Measurements from ENCODE around the gene ARPC1A. TPM values are rescaled to one million over a fixed set of nuclear protein-coding genes. Genes with fewer than 3 reads are reported as not detected.
"Not testable (repeated sequence)": the region's sequence is repeated elsewhere in the genome, so short reads cannot be mapped to it uniquely, and the experiment has no call there.

ARPC1A gene
- 77.9 TPM for polyA plus RNA-seq (2012; ENCODE audit: insufficient read depth, insufficient read length)

- peak; percentile 84 for DNase-seq (ENCODE audit: low read depth, low spot score)
- H3K4me3 ChIP-seq (ENCODE audit: low read length): peak within 1 kb of the TSS; percentile 98
Measured at GRCh38 chr7:99325592-99326407, at the start of gene ARPC1A. TSS of gene ARPC1A (plus strand) at chr7:99325898. CDS start at chr7:99333354, 7,456 bp downstream.

- no peak overlapping the region for H3K4me3 ChIP-seq (ENCODE audit: low read length)
- no peak for DNase-seq (ENCODE audit: low read depth, low spot score)
Measured at GRCh38 chr7:99278180-99278579, 47.5 kb upstream of the ARPC1A start.

GRCh38 chr7:99284165-99284564 is 41.5 kb upstream of the ARPC1A start:
- DNase-seq (ENCODE audit: low read depth, low spot score); H3K4me3 ChIP-seq (ENCODE audit: low read length): not testable (repeated sequence)

GRCh38 chr7:99287779-99288534 is 37.7 kb upstream of the ARPC1A start:
- H3K4me3 ChIP-seq (ENCODE audit: low read length): no peak overlapping the region
- no peak for DNase-seq (ENCODE audit: low read depth, low spot score)

- no peak for DNase-seq (ENCODE audit: low read depth, low spot score)
- no peak overlapping the region for H3K4me3 ChIP-seq (ENCODE audit: low read length)
Measured at GRCh38 chr7:99289185-99289584, 36.5 kb upstream of the ARPC1A start.

GRCh38 chr7:99290148-99290547 is 35.5 kb upstream of the ARPC1A start:
- not testable (repeated sequence) for DNase-seq (ENCODE audit: low read depth, low spot score); H3K4me3 ChIP-seq (ENCODE audit: low read length)

GRCh38 chr7:99290980-99291607 is 34.6 kb upstream of the ARPC1A start:
- DNase-seq (ENCODE audit: low read depth, low spot score): no peak
- H3K4me3 ChIP-seq (ENCODE audit: low read length): no peak overlapping the region

GRCh38 chr7:99292127-99292526 is 33.6 kb upstream of the ARPC1A start:
- H3K4me3 ChIP-seq (ENCODE audit: low read length): no peak overlapping the region
- DNase-seq (ENCODE audit: low read depth, low spot score): no peak

GRCh38 chr7:99293167-99293566 is 32.5 kb upstream of the ARPC1A start:
- no peak for DNase-seq (ENCODE audit: low read depth, low spot score)
- no peak overlapping the region for H3K4me3 ChIP-seq (ENCODE audit: low read length)

GRCh38 chr7:99293650-99294049 is 32.0 kb upstream of the ARPC1A start:
- no peak overlapping the region for H3K4me3 ChIP-seq (ENCODE audit: low read length)
- DNase-seq (ENCODE audit: low read depth, low spot score): no peak

GRCh38 chr7:99296471-99296870 is 29.2 kb upstream of the ARPC1A start:
- no peak overlapping the region for H3K4me3 ChIP-seq (ENCODE audit: low read length)
- DNase-seq (ENCODE audit: low read depth, low spot score): no peak

GRCh38 chr7:99301496-99301895 is 24.2 kb upstream of the ARPC1A start:
- no peak for DNase-seq (ENCODE audit: low read depth, low spot score)
- H3K4me3 ChIP-seq (ENCODE audit: low read length): no peak overlapping the region

- H3K4me3 ChIP-seq (ENCODE audit: low read length): no peak overlapping the region
- no peak for DNase-seq (ENCODE audit: low read depth, low spot score)
Measured at GRCh38 chr7:99305473-99306260, 20.0 kb upstream of the ARPC1A start.

- no peak for DNase-seq (ENCODE audit: low read depth, low spot score)
Measured at GRCh38 chr7:99308461-99309074, 17.1 kb upstream of the ARPC1A start.

GRCh38 chr7:99309111-99309510 is 16.6 kb upstream of the ARPC1A start:
- DNase-seq (ENCODE audit: low read depth, low spot score): no peak
- no peak overlapping the region for H3K4me3 ChIP-seq (ENCODE audit: low read length)

More at GRCh38 chr7:99308461-99309074, 17.1 kb upstream of the ARPC1A start:
- no peak overlapping the region for H3K4me3 ChIP-seq (ENCODE audit: low read length)

GRCh38 chr7:99310004-99310403 is 15.7 kb upstream of the ARPC1A start:
- no peak overlapping the region for H3K4me3 ChIP-seq (ENCODE audit: low read length)
- DNase-seq (ENCODE audit: low read depth, low spot score): no peak

GRCh38 chr7:99311702-99312101 is 14.0 kb upstream of the ARPC1A start:
- H3K4me3 ChIP-seq (ENCODE audit: low read length): no peak overlapping the region
- no peak for DNase-seq (ENCODE audit: low read depth, low spot score)

- peak; percentile 47 for DNase-seq (ENCODE audit: low read depth, low spot score)
- no peak overlapping the region for H3K4me3 ChIP-seq (ENCODE audit: low read length)
Measured at GRCh38 chr7:99312316-99313203, 13.1 kb upstream of the ARPC1A start.

All from Jurkat, Clone E6-1 (cell line).